Activated CD4-positive, alpha-beta T cell treated with anti-CD3 and anti-CD28 coated beads for 24 hours (primary cell): Measurements from ENCODE around the gene ATP8B4.

Experiments used
- DNase-seq, 2 donors: peaks; one replicate each; pipeline ENCODE4 v3.0.0-alpha.2; 2020; ENCODE audit warnings: low read depth in 2 of 2

The ATP8B4 gene

DNA sequence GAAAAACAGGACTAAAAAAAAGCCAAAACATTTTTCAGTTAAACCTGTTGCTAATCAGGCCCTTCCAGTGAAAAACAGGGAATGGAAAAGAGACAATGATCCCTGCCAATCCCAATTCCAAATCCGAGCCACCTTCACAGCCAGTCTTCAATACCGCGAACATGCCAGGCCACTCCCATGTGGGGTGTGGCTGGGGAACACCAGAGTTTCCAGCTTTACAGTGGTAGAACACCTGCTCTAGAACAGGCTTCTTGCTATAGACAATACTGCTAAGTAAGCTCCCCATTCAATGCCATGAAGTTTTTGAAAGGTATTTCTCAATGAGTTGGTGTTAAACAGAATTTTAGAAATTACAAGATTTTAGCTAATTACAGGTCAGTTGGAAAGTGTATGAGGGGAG lies 228.3 kb downstream of the ATP8B4 start:
- no peak for DNase-seq

DNA sequence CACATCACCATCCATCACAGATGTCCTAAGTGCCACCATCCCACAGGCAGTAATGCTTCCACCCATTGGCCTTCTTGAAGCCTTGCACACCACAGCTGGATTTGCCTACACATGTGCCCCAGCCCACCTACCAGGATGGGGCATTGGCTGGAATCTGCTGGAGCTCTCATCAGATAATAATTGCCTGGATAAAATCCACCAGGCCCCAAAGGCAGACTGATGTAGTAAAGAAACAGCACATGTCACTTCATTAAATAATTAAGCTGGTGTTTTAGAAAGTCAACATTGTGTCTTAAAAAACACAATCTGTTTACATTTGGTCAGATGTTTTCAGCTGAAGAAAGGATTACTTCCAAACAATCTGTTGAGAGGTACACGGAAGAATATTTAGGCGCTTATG lies 229.5 kb downstream of the ATP8B4 start:
- no peak for DNase-seq

DNA sequence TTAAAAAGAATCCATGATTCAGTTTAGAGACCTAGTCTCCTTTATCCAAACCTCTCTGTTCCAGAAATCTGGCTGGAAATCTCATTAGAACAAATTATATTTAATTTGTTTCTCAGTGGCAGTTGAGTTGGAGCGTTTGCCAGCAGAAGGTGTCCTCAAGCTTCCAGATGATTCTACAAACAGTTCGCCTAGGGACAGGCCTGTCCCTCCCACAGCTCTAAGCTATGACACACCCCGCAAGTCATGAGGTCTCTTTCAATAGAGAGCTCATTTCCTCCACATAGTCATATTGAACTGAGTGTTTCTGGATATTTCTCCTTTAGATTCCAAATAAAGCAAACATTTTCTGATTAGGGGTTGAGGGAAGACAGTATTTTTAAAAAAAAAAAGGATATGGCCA lies 230.3 kb downstream of the ATP8B4 start:
- DNase-seq, result no peak

DNA sequence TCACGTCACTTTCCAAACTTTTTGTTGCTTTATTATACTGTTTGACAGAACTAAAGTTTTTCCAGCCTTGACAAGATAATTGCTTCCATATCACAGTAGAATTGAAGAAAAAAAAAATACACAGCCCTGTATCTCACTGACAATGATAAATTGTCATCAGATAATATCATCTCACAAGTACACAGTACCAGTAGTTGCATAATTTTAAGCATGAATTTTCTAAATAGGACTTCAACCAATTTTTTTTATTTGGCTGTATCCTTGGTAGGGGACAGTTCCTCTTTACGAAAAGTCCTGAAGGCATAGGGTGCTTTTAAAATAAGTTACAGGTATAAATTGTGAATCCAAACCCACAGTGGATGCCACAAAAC lies 230.7 kb downstream of the ATP8B4 start:
- DNase-seq, result no peak

DNA sequence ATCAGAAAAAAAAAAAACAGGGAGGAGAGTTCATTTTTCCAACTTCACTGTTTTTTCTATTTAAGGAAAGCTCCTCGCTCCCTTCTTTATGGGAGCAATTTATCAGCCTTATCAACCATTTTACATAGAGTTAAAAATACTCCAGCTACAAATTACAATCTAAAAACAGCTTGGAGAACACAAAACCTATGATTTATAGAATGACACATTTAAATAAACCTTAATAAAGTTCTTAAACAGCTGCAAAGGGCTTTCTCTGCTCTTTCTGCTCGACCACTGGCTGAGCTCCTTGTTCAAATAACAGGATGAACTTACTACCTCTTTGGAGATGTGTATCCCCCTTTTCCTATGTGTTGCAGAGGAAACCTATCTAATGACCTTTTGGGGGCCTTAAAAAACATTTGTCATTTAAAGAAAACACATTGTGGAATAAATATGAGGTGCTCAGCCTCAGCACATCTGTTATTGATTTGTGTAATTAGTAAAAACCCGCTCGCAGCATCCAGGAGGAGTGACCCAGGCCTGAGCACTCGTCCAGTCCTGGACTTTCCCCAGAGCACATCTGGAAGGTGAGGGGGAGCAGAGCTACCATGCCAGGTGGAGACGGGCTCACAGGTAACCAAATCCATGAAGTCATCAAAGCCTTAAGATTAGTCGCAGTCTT lies 231.2 kb downstream of the ATP8B4 start:
- no peak for DNase-seq

DNA sequence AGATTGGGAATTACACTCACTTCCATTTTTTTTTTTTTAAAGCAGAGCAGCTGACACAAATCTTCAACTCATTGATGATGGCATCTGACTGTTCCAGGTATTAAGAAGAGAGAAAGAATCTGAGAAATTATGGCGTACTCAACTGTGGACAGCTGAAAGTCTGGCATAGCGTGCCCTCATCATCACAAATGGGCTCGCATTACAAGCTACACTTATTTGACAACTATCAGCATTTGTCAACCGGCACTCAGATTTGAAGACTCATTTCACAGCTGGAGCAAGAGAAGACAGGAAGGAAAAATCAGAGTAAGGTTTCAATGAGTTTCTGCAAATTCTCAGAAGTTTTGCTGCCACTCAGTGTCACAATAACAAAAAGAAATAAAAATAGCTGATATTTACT lies 235.9 kb downstream of the ATP8B4 start:
- DNase-seq, result no peak

DNA sequence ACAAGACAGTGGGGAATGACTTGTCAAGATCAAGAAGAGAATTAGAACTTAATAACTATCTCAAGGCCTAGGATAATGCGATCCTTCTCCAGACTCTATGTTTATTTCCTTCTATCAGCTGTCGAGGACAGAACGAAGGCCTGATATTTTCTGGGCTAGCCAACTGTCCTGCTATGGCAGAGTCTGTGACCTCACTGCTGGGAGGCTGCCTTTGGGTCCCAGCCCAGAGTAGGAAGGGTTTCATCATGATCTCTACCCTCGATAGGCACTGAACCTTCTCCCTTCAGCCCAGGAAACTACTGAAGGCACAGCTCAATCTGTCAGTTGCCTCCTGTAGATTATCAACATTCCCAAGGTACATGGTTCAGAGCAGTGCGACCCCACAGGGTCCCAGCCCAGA lies 237.2 kb downstream of the ATP8B4 start:
- DNase-seq, result no peak

DNA sequence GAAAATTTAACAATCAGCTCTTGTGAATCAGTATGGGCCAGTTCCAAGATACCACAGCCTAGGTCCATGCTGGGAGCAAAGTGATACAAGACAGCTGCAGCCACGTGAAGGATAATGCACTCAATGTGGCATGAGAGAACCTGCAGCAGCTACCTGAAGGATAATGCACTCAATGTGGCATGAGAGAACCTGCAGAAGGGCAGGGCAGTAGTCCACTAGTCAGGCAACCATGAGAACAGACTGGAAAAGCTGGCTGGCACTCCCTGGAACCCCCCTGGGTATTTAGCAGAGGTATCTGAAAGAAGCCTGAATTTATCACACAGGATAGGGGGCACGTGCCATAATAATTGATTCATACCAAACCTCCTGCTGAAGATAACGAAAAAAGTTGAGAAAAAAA lies 237.6 kb downstream of the ATP8B4 start:
- no peak for DNase-seq

DNA sequence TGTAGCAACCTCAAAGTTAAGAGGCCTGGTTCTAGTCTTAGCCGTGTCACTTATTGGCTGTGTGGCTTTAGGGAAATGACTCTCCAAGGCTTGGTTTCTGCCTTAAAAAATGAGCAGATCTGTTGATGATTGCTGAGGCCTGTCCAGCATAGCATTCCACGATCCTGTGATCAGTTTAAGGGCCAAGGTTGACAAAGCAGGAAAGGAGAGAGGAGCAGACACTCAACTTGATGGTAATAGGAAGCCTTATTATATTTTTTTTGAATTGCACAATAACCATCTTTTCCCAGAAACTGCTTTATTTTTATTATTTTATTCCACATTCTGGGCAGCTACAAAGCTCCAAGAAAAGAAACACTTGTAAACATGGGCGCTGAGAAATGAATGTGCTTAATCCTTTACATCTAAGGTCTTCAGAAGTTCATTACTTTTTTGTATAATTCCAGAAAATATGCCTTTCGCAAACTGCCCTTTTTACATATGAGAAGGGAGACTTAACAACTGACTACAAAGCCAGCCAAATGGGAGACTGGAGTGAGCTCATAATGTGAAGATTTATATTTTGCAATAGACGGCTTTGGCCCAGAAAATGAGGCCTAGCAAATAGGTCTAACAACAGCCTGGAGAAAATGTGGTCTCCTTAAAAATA lies 241.0 kb downstream of the ATP8B4 start:
- DNase-seq, result no peak

DNA sequence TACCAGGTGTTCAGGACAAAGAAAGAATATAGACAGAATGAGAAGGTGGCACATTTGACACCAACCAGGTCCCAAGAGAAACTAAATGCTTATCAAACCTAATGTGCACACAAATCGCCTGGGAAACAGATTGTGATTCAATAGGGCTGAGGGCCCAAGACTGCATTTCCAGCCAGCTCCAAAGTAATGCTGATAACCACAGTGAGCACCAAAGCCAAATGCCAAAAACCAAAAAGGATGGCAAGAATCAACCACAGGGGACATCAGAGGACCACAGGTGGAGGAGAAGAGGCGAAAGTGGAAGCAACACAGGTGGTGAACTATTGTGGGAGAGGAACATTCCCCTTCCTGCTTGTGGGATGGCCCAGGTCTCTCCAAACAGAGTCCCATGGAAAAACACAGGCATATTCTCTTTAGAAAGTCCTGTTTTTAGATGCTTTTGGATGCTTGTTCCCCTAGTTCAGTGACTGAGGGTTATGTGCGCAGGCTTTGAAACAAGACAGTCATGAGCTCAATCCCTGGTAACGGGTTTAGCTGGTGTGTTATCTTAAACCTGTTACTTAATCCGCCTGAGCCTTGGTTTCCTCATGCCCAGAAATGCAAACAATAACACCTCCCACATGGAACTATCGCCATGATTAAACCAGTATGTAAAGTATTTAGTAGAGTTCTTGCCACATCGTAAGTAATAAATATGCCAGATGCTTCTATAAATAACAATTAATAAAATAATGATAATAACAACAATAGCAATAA lies 241.7 kb downstream of the ATP8B4 start:
- DNase-seq, result no peak

DNA sequence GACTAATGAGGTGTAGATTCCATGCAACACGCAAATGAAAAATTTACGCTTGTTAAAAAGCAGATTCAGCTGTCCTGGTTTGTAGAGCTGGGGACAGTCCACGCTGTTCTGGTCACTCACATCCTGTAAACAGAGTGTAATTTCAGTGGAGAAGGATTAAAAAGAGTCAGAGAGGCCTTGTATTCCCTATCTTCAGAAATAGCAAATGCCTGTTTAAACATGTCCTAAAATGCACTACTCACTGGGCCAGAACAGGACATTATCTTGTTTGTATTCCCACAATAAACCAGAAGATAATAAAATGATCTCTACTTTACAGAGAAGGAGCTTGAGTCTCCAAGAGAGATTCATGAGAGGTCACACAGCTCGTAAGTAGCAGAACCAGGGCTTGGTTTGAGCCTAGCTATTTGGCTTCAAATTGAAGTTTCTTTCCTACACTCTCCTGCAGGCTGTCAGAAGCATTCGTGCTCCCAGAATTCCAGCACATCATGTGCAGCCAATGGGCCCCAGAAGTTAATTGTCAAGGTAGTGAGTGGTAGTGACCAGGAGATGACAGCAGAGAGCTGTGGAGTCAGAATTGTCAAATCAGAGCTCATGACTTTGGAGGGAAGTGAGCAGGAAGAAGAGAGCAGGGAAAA lies 242.5 kb downstream of the ATP8B4 start:
- no peak for DNase-seq

DNA sequence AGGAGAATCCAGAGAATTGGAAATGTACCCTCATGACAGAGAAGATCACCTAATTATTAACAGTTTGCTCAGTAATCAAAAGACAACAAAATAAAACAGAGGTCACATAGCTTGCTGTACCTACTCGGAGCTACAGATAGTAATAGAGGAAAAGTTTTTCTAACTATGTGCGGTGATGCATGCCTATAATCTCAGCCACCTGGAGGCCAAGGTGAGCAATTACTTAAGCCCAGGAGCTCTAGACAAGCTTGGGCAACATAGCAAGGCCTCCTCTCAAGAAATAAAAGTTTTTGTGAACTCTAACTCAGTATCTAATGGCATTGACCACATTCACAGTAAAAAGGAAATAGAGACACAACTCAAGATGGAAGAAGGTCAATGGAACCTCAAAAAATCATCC lies 243.6 kb downstream of the ATP8B4 start:
- DNase-seq, result no peak

DNA sequence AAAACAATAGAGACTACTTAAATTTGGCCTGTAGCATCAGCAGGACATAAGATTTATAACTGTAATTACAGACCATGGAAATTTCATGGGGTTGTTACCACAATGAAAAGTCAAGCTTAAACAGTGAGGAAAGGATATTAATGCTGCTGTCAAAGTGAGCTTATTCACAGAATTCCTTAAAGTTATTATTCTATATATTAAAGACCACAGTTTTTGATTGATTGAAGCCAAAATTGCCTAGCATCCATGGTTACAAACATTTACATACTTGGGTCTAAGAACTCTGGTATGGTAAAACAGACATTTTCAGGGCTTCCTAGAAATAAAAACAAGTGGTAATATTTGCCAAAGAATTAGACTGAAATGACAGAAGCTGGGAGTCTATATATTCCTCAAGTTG lies 248.6 kb downstream of the ATP8B4 start:
- DNase-seq, result no peak

DNA sequence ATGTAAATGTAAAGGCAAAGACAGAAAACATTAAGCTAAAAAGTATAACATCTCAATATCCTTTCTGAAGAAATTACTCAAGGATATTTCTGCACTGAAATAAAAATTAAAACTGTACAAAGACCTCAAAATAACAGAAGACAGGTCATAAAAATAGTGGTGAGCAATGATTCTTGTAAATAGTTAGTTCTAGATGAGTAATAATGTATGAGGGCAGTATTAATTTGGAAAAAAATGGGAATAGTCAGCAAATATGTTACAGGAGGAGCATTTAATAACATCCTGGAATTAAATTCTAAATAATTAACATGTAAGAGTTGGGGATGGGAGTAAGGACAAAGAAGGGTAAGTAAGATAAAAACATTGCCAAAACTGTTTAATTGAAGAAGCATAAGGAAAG lies 250.7 kb downstream of the ATP8B4 start:
- no peak for DNase-seq

DNA sequence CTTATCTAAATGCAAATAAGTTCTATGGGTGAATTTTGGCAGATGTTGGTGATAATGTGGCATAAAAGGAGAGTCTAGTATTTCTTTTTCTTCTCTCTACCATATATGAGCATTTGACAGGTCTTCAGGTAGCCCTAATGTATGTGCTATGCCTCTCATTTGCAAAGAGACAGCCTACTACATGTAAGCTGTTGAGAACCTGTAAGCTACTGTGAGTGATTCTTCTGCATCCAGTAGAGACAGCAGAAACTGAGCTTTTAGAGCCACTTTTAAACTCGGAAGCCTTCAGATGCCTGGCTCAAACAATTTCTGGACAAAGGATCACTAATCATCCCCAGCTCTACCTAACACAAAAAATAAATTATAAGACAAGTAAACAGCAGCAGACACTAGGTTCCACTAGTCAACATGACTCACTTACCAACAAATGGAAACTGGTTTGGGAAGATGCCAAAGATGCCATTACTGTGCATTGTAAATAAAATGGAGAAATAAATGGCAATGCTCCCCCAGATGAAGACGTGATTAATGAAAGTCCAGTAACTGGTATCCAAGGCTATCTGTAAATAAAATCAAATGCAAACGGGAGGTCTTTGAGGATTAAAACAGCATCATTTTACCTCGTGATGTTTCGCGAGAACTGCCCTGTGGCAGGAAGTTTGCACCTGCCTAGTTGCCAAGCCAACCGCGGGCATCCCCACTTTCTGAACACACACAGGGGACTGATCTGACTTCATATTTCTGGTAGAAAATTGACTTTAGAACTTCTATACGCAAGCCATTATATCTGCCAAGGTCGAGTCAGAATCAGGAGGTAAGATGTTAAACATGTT lies 252.9 kb downstream of the ATP8B4 start:
- DNase-seq, result no peak

DNA sequence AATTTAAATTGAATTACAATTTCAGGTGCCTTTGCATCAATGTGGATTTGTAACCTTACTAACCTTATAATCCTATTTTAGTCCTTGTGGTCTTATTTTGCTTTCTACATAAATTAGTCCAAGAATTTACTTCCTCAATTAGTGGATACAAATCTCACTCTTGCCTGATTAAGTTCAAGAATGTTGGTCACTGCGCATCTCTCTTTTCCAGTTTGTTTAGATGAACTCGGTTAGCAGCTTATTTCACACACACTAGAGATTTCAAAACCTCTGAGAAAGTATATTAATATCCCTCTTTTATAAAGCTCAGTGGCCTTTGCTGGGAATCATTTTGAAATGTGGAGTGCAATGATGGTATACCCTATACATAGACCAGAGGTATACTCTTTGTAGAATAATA lies 254.8 kb downstream of the ATP8B4 start:
- DNase-seq, result no peak

DNA sequence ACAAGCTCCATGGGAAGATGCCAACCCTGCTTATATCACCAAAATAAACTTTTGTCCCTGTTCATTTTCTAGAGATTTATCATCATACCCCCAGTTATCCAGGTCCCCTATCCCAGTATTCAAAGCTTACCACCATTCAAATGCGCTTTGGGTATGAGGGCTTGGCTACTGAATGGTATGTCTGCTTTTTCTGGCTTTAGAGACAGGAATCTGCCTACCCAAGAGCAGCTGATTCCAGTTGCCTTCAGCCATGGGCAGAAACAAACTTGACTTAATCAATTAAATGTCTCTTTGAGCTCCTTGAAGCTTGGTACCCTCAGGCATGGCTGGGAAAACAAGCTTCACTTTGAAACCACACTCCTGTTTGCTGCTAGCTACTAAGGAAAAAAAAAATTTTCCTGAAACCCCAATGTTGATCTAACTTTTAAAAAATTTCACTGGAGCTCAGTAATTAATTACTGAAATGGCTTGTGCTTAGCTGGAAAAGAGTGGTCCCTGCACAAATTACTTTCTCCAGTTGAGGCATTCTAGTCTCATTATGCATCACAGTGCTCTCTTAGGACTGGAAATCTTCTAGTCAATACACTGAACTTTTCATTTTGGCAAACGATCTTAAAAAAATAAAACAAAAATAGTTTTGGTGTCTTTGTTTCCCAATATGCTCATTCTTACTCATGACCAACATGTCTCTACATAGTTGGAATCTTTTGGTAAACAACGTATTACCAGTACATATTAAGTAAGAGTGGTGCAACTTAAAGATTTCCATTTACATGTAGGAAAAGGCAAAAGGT lies 255.4 kb downstream of the ATP8B4 start:
- no peak for DNase-seq

DNA sequence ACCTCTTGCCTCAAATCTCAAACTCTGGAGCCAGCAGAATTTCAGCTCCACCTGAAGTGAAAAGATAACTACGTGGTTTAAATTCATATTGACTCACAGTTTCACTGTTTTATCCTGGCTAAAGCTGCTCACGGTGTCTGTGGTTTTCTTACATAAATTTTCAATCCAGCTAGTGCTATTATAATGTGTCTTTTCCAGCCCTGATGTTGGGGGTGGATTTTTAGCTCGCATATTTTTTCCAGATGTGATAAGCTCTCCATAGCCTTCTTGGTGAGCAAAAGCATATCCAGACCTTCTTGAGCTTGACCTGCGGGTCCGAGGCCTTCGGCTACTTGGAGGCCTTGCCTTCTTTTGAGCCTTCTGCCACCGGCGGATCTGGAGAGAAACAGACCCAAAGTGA lies 258.9 kb downstream of the ATP8B4 start:
- DNase-seq, result no peak

DNA sequence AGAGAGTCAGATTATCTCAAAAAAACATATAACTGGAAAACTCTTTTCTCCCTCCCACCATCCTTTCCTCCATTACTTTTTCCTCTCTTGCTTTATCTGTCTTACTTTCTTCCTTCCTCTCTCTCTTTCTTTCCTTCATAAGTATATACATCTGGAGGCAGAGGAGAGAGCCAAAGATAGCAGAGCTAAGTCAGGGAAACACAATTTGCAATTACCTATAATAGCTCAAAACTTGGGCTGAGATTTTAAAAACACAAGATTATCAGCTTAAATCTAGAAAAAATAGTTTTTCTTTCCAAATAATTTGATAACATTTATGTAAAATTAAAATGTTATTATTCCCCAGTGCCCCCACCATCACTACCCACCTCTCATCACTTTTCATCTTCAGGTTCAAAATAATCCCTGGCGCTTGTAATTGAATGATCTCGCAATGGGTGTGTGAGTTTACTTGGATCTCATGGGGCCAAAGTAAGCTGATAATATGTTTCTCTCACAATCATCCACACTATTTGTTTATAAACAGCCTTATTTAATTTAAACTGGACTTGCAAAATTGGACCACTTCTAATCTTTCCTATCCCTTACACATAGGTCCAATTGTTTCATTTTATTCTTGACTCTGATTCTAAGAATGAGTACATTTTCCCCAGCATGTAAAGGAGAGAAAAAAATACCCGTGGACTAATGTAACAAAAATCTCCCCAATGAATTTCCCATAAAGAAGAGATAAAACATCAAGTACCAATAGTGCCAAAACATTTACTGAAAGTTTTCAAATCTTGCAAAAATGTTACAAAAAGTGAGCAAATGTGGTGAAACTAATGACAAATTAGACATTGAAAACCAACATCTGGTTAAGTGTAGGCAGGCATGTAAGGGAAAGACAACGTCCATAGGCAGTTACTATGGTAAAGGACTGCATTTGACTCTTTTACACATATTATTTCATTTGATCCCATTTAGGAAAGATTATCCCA lies 261.2 kb downstream of the ATP8B4 start:
- no peak for DNase-seq
